Tibial artery (tissue), 4 donors: ENCODE data around the gene CREBRF.
"Not testable (repeated sequence)": the region's sequence is repeated elsewhere in the genome, so short reads cannot be mapped to it uniquely, and the experiment has no call there.

Experiments
- DNase-seq, 2 donors: peaks; one replicate each; pipeline ENCODE4 v3.0.0-alpha.2; 2019
- H3K27ac ChIP-seq, 2 donors: fragments of 200-600 bp; sonication (generic) in 1 of 2; 1 replicate in 1 of 2; 2 replicates in 1 of 2; pipeline ENCODE4 v1.5.1; 2018 to 2019; ENCODE audit warnings: mild to moderate bottlenecking in 1 of 2
- H3K27me3 ChIP-seq, 2 donors: fragments of 200-600 bp; sonication (generic) in 1 of 2; one replicate each; pipeline versions ENCODE4 v1.5.1 to v1.6.0; 2016 to 2019
- H3K36me3 ChIP-seq, 3 donors: fragments of 200-600 bp; sonication (generic) in 2 of 3; one replicate each; pipeline ENCODE4 v1.5.1; 2016 to 2019; ENCODE audit warnings: mild to moderate bottlenecking in 2 of 3
- H3K4me1 ChIP-seq, 4 donors: fragments of 200-600 bp; sonication (generic) in 2 of 4; 1 replicate in 3 of 4; 2 replicates in 1 of 4; pipeline ENCODE4 v1.5.1; 2016 to 2019
- H3K4me3 ChIP-seq, 2 donors: fragments of 200-600 bp; sonication (generic) in 1 of 2; 1 replicate in 1 of 2; 2 replicates in 1 of 2; pipeline ENCODE4 v1.5.1; 2018 to 2019; ENCODE audit warnings: mild to moderate bottlenecking in 2 of 2
- H3K9me3 ChIP-seq, 3 donors: fragments of 200-600 bp; sonication (generic) in 1 of 3; one replicate each; pipeline ENCODE4 v1.5.1; 2016 to 2019
- CTCF ChIP-seq, 2 experiments: fragments of 200-600 bp in 1 of 2; fragments of 450-650 bp in 1 of 2; IDR thresholded peaks; one replicate each; pipeline ENCODE4 v1.5.1; 2017 to 2019; ENCODE audit warnings: antibody characterized with exemption in 2 of 2, mild to moderate bottlenecking in 1 of 2, moderate library complexity in 1 of 2
- intact Hi-C: fragments of 100-400 bp; cut with DNase I; formaldehyde crosslinking; loops from one replicate; pipeline ENCODE4 v1.15.0; 2023; ENCODE audit warnings: low total_unique reads

Gene CREBRF

GRCh38 chr5:173075137-173075843 is 19.1 kb downstream of the CREBRF start:
- TF ChIP-seq CTCF (IDR thresholded peaks at IDR 0.05) = no peak
- intact Hi-C loops = no loop called here
- no peak overlapping the region for H3K27ac ChIP-seq
- no peak for DNase-seq
- no peaks in the 10 kb centered on the region for H3K36me3 ChIP-seq
- no peak overlapping the region for H3K4me3 ChIP-seq
- no peaks in the 10 kb centered on the region for H3K9me3 ChIP-seq
- H3K4me1 ChIP-seq = peaks cover 0 to 51% (median 10%) of the 10 kb centered on the region in 4 donors
- no peaks in the 10 kb centered on the region for H3K27me3 ChIP-seq

DNA sequence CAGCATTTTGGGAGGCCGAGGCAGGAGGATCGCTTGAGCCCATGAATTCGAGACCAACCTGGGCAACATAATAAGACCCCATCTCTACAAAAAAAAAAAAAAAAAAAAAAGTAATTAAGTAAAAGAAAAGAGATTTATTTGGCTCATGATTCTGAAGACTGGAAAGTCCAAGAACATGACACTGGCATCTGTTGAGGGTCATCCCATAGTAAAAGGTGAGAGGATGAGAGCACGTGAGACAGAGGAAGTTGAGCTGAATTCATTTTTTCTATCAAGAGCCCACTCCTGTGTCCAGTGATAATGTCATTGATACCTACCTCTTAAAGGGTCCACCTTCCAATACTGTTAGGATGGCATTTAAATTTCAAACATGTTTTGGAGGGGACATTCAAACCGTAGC is 19.8 kb downstream of the CREBRF start:
- intact Hi-C loops = no loop called here
- no peak overlapping the region for H3K27ac ChIP-seq
- peaks cover 0 to 3% (median 3%) of the 10 kb centered on the region in 3 donors for H3K36me3 ChIP-seq
- H3K4me1 ChIP-seq = peaks cover 0 to 56% (median 12%) of the 10 kb centered on the region in 4 donors
- H3K27me3 ChIP-seq = no peaks in the 10 kb centered on the region
- H3K4me3 ChIP-seq = no peak overlapping the region
- TF ChIP-seq CTCF (IDR thresholded peaks at IDR 0.05) = no peak
- DNase-seq = no peak
- no peaks in the 10 kb centered on the region for H3K9me3 ChIP-seq

GRCh38 chr5:173076471-173076870 is 20.3 kb downstream of the CREBRF start:
- H3K9me3 ChIP-seq, H3K4me3 ChIP-seq, H3K36me3 ChIP-seq, intact Hi-C loops, H3K27me3 ChIP-seq, H3K27ac ChIP-seq, DNase-seq: not testable (repeated sequence)
- peaks cover 0 to 56% (median 14%) of the 10 kb centered on the region in 4 donors for H3K4me1 ChIP-seq

- Histone ChIP-seq H3K27ac (no peak overlapping the region), H3K4me1 (peaks cover 0 to 45% (median 12%) of the 10 kb centered on the region in 4 donors), H3K27me3 (no peaks in the 10 kb centered on the region), H3K36me3 (peaks cover 6 to 23% (median 20%) of the 10 kb centered on the region in 3 donors), H3K9me3 (no peaks in the 10 kb centered on the region), H3K4me3 (no peak overlapping the region)
- no peak for TF ChIP-seq CTCF (IDR thresholded peaks at IDR 0.05)
- intact Hi-C loops = no loop called here
- DNase-seq = no peak
Observed at GRCh38 chr5:173078878-173079277, 22.7 kb downstream of the CREBRF start.

DNA sequence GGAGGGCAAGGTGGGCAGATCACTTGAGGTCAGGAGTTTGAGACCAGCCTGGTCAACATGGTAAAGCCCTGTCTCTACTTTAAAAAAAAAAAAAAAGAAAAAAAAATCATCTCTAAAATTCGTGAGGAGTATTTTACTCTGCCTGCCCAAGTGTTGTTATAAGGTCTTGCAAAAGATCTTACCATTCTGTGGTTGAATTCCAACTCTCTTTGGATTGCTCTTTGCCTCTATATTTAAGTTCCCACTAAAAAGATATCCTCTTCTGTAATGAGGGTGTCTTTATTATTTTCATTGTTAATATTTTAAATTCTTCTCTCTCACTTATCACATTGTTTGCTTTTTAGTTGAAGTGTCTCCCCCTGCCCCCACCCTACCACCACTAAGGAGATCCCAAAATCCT is 33.4 kb downstream of the CREBRF start:
- no peak for TF ChIP-seq CTCF (IDR thresholded peaks at IDR 0.05)
- intact Hi-C loops = no loop called here
- Histone ChIP-seq H3K4me1 (peaks cover 0 to 33% (median 10%) of the 10 kb centered on the region in 4 donors), H3K4me3 (no peak overlapping the region), H3K9me3 (no peaks in the 10 kb centered on the region), H3K27ac (no peak overlapping the region), H3K36me3 (peaks cover 36 to 58% (median 48%) of the 10 kb centered on the region in 3 donors), H3K27me3 (no peaks in the 10 kb centered on the region)
- no peak for DNase-seq

- Histone ChIP-seq H3K27ac (no peak overlapping the region), H3K9me3 (no peaks in the 10 kb centered on the region), H3K4me1 (peaks cover 0 to 44% (median 12%) of the 10 kb centered on the region in 4 donors), H3K4me3 (no peak overlapping the region), H3K27me3 (no peaks in the 10 kb centered on the region), H3K36me3 (peaks cover 28 to 47% (median 38%) of the 10 kb centered on the region in 3 donors)
- no peak for DNase-seq
- TF ChIP-seq CTCF (IDR thresholded peaks at IDR 0.05) = no peak
- intact Hi-C loops = no loop called here
Observed at GRCh38 chr5:173090639-173091038, 34.5 kb downstream of the CREBRF start.
